Activated CD4-positive, alpha-beta T cell treated with anti-CD3 and anti-CD28 coated beads, Interleukin-2, amount 50 U/mL, for 4 hours (primary cell): ENCODE results near the gene LRP5.

ENCODE experiments used
- DNase-seq, 2 experiments: peaks; one replicate each; pipeline ENCODE4 v3.0.0-alpha.2; 2020

Gene LRP5

DNA sequence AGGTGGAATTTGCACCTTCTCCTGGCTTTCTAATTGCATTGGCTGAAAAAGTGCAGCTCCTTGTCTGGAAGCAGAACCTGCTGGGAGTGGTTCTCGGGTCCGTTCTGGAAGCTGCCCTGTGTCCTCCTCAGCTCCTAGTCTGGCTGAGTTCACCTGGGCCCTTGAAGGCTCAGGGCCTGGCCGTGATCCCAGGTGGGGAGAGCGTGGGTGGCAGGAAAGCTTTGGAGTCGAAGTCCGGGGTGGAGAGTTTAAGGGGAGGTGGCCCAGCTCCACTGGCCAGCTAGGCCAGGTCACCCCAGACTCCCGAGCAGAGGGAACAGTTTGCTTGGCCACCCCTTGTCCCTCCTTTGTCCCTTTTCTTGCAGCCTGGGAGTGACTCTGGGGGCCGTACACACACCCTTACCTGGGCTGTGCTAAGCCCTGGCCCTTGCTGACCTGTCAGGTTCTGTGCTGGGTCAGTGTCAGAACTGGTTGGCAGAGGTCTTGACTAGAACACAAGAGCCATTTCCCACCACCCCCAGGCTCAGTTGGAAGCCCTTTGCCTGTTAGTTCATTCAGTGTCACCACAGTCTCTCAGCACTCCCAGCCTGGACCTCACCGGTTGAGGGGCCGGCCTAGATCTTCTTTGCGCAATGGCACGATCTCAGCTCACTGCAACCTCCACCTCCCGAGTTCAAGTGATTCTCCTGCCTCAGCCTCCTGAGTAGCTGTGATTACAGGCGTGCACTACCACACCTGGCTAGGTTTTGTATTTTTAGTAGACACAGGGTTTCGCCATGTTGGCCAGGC, 37.3 kb downstream of the LRP5 start:
- no peak for DNase-seq

DNA sequence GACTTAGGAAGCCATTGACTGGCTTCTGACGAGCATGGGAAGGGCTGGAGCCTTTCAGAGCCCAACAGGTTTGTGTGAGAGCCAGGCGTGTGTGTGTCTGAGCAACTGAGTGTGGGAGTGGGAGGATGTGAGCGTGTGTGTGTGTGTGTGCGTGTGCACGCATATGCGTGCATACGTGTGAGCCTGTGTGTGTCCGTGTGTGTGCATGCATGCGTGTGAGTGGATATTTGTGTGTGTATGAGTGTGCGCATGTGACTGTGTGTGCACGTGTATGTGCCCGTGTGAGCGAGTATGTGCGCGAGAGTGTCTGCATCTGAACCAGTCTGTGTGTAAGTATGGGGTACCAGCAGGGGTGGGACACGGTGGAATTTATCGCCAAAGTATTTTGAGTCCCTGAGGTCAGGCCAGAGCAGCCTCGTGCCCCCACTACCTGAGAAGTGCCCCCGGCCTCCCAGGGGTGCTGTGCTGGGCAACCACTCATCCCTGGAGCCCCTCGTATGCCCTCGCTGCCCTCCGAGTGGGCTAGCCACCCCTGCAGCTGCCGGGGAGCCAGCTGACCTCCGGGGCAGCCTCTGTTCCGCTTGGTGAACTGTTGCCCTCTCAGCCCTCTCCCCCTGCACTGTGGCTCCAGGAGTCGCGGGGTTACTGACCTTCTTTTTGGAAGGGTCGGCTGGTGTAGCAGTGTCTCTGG, 38.5 kb downstream of the LRP5 start:
- no peak for DNase-seq

DNA sequence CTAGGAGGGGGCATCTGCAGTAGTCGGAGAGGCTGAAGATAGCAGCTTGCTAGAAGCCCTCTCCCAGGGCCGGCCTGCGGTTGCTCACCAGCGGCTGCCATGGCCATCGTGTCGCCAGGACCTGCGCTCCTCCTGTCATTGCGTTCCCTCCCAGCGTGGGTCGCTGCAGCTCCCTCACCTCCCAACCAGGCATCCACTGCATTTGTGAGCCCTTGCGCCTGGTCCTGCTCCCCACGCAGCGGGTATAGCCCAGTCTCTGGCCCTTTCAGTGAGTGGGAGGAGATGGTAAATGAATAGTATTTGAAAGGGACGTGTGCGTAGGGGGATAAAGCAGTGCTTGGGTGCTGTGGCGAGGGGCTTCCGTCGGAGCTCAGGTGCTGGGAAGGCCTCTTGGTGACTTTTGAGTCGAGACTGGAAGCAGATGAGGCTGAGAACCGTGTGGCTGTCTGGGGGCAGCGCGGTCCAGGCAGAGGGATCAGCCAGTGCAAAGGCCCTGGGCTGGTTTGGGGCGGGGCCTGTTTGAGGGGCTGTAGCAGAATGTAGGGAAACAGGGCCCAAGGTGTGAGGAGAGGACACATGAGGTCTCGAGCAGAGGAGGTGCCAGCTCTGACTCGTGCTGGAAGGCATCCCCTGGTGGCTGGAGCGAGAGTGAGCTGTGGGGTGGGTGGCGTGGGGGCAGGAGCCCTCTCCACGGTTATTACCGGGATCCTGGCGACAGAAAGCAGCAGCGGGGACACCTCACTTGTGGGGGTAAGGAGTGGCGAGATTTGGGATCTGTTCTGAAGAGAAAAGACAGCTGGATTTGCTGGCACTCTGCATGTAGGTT, 39.3 kb downstream of the LRP5 start:
- no peak for DNase-seq

DNA sequence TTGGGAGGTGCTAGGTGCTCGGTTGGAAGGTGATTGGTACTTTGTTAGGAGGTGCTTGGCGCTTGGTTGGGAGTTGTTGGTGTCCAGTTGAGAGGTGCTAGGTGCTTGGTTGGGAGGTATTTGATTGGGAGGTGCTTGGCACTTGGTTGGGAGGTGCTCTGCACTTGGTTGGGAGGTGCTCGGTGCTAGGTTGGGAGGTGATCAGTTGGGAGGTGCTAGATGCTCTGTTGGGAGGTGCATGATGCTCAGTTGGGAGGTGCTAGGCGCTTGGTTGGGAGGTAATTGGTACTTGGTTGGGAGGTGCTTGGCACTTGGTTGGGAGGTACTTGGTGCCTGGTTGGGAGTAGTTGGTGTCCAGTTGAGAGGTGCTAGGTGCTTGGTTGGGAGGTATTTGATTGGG, 40.2 kb downstream of the LRP5 start:
- DNase-seq: no peak

DNA sequence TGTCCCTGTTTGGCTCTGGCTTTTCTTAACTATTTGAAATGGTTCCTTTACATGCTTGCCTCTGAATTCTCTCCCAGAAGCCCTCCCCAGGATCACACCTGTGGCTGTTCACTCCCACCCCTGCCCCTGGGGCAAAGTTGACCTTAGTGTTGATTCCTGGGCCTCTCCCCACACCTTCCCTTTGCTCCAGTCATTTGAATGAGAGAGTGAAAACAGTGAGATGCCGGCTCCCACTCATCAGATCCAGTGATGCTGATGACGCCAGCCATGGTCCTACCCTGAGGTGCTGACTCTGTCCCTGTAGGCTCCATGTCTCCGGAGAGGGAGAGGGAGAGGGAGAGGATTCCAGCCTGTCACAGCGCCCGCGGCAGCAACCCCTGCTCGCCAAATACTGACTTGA, 40.7 kb downstream of the LRP5 start:
- DNase-seq: no peak

DNA sequence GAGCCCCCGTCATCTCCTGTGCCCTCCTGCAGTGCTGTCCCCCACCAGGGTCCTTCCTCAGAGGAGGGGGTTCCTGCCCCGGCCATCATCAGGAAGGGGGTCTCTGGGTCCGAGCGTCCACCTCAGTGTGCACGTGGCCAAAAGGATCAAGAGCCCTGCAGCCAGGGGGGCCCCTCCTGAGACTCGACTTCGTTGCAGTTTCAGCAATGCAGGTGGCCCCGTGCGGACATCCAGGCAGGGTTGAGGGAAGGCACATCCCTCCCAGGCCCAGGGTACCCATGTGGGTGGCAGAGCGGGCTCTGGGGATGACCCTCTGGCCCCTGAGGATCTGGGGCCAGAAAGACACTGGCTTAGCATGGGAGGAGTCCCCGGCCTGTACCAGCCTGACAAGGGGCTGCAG, 41.3 kb downstream of the LRP5 start:
- DNase-seq: no peak

DNA sequence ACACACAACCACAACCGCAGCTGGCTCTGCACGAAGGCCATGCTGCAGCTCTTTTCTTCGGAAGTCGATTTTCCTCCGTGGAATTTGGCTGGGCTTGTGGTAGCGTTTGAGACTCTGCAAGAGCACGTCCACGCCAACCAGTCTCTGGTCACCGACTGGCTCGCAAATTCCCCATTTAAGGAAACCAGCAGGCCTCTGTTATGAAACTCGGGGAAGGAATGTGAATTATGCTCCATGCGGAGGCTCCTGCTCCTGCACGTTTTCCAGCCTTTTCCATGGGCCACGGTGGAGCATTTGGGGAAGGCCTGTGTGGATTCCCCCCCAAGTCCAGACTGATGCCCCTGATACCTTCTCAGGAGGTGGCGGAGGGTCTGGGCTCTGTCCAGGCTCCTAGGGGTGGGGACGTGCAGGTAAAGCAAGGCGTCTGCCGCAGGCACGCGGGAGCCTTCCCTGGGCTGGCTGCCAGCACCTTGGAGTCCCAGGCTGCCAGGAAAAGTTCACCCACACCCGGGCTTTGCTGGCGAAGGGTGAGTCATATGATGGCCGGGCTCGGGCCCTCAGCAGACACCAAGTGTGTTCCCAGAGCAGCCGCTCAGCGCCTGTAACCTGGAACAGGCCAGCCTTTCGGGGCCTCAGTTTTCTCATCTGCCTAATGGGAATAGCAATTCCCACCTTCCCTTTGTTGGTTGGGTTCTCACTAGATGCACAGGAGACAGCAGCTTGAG, 41.9 kb downstream of the LRP5 start:
- no peak for DNase-seq

DNA sequence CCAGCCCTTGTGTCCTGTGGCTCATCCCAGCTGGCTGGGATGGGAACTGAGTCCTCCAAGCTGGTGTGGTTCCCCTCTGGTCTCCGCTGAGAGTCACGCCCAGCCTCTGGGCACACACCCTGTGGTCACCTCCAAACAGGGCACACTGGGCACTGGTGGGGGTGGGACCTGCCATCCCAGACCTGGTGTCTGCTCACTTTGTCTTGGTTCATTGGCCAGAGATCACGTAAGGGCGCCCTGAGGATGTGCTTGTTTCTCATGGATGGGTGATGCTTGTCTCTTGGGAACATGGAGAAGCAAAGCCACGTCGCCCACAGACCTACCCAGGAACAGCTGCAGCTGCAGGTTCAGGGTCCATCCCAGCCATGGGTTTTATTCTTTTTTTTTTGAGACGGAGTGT, 43.1 kb downstream of the LRP5 start:
- DNase-seq: no peak

DNA sequence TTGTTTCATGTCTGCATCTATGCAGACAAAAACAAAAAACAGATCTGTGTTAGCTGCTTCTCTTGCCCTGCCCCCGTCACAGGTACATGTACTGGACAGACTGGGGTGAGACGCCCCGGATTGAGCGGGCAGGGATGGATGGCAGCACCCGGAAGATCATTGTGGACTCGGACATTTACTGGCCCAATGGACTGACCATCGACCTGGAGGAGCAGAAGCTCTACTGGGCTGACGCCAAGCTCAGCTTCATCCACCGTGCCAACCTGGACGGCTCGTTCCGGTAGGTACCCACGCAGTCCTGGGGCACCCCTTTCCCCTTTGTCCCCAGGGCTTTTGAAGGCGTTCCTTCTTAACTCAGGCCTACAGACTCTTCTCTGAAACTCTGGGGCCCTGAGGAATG, 45.2 kb downstream of the LRP5 start:
- no peak for DNase-seq

DNA sequence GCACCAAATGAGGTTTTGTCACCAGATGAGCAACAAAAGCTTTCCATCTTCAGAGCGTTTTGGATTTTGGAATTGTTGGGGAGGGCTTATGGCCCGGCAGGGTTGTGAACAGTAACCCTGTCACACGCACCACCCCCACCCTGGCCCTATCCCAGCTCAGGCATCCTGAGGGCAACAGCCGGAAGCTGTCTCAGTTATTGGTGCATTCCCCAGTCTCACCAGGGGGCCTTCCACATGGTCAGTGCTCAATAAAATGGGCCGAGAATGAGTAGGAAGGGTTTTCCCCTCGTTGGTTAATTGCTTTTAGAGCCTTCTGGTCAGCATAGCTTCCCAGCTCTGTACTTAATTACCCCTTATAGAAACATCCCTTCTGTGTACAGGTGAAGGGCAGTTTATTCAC, 46.0 kb downstream of the LRP5 start:
- no peak for DNase-seq

DNA sequence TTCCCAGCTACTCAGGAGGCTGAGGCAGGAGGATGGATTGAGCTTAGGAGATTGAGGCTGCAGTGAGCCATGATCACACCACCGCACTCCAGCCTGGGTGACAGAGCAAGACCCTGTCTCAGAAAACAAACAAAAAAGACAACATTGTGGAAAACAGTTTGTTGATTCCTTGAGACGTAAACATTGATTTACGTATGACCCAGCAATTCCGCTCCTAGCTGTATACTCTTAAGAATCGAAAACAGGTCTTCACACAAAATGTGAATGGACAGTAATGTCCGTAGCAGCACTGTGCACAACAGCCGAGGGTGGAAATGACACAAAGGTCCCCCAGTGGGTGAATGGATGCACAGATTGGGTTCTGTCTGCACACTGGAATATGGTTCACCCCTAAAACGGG, 49.3 kb downstream of the LRP5 start:
- no peak for DNase-seq

DNA sequence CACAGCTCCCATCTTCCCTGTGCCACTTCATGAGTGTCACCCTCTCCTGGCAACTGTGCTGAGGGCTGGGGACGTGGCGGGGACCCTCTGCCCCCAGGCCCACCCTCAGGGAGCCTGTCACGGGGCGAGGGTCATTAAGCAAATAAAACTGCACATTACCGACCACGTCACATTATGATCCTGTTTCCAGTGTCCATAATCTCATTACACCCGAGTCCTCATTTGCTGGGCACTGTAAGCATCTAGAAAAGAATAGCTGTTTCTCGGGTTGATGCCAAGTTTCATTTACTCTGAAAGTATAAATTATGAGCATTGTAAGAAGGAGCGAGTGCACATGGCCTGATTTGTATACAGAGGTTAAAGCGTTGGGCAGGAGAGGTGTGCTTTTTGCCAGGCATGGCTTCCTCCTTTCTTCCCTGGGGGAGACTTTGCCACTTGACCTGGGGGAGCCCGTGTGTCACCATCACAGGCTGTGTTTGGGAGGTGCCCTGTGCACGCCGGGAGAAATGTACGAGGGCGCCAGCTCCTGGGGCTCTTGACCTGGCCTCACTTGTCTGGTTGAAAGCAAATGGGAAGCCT, 50.5 kb downstream of the LRP5 start:
- no peak for DNase-seq

DNA sequence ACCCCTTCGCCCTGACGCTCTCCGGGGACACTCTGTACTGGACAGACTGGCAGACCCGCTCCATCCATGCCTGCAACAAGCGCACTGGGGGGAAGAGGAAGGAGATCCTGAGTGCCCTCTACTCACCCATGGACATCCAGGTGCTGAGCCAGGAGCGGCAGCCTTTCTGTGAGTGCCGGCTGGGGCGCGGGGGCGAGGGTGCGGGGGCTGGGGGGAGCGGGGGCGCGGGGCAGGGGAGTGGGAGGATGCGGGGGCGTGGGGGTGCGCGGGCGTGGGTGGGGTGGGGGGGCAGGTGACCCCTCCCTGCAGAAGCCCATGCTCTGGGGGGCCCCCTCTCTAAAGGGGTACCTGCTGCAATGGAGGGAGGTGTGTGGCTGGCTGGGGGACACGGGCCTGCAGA, 51.4 kb downstream of the LRP5 start:
- DNase-seq: no peak

DNA sequence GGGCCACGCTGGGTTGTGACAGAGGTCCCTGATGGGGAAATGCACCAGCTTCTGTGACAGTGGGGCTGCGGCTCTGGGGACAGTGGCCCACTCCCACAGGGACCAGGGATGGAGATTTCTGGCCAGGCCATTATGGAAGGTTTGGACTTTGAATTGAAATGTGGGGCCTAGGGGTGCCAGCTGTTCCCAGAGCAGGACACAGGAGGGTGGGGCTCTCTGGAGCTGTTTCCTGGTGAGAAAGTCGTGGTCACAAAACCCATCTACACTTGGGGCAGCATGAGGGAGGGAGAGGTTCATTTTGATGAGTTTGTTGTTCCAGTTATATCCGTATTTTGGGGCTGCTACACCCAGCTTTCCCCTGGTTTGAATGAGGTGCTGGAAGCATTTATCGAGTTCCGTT, 52.2 kb downstream of the LRP5 start:
- DNase-seq: no peak

DNA sequence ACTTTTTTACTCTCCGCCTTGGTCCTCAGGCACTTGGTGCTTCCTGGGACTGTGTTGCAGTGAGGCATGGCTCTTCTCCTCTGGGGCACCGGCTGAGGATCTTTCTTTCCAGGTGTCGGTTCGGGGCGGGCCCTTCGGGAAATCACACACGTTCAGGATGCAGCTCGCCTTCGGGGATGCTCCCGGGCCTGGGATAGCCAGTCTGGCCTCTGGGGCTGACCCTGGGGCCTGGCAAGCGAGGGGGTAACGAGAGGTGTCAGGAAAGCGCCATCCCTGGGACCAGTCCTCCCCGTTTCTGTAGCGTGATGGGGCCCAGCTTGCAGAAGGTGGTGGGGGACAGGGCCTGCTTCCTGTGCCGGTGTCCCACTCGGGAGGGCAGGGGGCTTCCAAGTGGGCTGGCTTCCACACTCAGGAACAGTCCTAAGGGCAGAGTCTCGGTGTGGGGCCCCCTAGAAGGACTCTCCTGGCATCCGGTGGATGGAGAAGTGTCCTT, 53.6 kb downstream of the LRP5 start:
- no peak for DNase-seq

DNA sequence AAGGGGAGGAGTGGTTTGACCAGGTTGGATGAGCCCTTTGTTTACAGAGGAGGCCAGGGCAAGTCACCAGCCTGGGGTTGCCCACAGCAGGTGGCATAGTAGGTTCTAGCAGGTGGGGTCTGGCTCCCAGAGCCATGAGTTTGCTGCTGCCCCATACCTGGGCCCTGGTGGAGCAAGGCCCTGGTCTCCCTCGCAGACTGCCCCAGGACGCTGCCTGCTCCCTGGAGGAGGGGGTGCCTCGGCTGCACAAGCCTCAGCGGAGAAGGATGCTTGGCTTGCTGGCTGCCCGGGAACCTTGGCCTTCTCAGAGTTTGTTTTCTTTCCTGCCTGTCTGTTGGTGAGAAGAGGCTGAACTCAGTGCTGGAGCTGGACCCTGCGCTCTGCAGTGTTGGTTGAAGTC, 54.9 kb downstream of the LRP5 start:
- no peak for DNase-seq

DNA sequence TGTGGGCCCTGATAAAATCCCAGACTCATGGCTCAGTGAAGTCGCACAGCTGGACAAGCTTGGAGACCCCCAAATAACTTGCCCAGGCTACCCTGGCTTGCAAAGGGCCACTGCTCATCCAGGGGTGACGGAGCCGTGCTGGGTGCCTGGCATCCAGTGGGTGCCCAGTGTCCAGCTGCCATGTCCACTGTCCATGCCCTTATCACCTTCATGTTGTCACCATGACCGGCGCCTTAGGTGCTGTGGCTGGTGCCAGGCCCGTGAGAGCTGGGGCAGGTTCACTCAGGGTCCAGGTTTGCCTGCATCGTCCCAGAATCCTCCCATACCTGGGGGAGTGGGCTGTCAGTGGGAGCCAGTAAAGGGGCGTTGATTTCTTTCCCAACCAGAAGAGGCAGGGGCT, 57.4 kb downstream of the LRP5 start:
- DNase-seq: no peak

DNA sequence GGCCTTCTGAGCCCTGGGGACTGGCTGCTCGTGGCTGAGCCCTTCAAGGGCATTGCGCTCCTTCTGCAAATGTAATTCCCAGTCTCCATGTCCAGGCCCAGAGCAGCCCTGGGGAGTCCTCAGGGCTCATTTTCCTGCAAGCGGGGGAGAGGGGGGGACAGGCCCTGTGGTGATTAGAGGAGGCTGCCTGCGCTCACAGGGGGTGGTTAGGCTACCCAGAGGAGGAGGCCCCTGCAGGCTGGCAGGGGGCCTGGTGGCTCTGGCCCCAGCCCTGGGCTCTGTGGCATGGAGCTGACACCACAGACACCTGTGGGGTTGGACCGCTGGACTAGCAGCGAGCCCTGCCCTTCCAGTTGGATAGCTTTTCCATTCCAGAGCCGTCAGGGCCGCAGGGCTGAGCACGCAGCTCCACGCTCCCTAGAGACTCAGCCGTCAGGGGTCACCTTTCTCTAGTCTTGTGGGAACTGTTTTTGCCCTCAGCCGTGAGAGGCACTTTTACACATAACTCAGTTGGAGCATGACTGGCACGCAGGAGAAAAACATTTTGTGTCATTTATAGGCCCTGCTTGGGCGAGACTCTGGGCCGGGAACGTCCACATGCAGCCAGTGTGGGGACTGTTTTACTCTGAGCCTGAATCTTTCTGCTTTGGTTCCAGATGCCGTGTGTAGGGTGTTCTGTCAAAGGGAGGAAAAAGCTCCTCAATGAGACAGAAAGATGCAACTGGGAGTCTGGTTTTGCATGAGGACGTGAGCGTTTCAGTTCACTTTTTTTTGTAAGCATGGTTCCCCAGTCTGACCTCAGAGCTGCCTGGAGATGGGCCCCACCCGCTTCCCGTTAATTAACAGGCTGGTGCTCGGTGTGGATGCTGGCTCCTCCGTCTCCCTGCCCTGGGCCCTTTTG, 58.1 kb downstream of the LRP5 start:
- DNase-seq: no peak

DNA sequence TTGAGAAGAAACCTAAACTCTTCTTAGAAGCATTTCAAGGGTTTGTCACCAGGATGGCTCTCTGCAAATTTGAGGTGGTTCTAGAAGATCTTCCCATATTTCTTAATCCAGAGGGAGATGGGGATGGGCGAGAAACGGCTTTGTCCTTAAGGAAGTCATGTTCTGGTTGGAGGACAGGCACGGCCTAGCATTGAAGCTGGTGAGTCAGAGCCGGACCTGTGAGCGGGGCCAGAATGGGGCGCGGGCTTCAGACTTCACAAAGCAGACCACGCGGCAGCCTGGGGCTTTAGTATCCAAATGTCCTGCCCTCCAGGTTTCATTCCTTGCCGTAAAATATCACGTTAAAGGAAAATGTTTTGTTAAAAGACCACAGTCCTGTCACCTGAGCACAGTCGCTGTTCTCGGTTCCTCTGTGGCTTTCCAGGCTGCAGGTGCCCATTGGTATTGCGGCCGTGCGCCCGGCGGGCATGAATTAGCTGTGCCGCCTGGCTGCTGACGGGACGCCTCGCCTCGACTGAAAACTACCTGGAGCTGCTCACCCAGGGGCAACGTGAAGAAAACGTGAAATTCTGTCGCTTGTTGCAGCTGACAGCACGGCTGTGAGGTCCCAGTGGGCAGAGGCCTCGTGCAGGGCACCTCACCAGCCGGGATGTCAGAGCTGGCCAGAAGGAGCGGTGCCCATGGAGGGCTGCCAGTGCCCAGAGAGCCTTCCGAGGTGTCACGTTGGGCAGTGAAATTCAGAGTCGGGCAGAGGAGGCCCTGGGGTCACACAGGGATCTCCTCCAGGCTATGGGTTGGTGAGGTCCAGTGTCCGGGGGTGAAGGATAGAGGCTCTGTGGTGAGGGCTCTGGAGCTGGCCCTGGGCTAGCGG, 59.0 kb downstream of the LRP5 start:
- no peak for DNase-seq

DNA sequence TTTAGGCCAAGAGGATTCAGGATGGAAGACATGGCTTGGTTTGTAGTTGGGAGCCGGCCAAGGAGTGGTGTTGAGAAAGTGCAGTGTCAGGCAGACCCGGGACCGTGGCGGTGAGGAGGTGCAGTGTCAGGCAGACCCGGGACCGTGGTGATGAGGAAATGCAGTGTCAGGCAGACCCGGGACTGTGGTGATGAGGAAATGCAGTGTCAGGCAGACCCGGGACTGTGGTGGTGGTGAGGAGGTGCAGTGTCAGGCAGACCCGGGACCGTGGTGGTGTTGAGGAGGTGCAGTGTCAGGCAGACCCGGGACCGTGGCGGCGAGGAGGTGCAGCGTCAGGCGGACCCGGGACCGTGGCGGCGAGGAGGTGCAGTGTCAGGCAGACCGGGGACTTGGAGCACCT, 59.7 kb downstream of the LRP5 start:
- DNase-seq: no peak

DNA sequence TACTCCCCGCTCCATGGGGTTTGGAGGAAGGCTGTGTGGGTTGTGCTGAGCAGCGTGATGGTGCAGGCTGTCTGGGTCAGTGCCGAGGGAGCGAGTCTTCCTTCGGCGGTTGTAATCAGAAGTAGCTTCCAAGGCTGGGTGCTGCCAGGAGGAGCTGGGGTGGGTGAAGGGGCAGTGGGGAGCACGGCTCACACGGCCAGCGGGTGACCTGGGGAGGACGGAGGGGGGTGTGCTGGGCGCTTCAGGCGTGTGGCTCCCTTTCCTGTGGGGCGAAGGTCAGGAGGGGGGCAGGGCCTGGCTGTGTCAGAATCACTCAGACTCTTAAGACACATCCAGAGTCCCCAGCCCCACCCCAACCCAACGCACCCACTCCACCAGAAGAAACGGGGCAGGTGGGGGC, 60.2 kb downstream of the LRP5 start:
- DNase-seq: no peak
